Posterior cingulate gyrus (tissue), 11 donors: ENCODE data around the gene IL12RB1.
A peak's percentile ranks its signal among the peaks of the same experiment; 100 is the strongest.
"Not testable (repeated sequence)": the region's sequence is repeated elsewhere in the genome, so short reads cannot be mapped to it uniquely, and the experiment has no call there.

Experiments
- DNase-seq, 10 donors: peaks; one replicate each; pipeline versions ENCODE4 v3.0.0 to v3.0.0-alpha.2; 2020 to 2021; ENCODE audit warnings: mixed read lengths in 3 of 10
- intact Hi-C: fragments of 100-400 bp; cut with DNase I; formaldehyde crosslinking; loops from one replicate; pipeline ENCODE4 v1.15.1; 2023

IL12RB1 gene

DNA sequence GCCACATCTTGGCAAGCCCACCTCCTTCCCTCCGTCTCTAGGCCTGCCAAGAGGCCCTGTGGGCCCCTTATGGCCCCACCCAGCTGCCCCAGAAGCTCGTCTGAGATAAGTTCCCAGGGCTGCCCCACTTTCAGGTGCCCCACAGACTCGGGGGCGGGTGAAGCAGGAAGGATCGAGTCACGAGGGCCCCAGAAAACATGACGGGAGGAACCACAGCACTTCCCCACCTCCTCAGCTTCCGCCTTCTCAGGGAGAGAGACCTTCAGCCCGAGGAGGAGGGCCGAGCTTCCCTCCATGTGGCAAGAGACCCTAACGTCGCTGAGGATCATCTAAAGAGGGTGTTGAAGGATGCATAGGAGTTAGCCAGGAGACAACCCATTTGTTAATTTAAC lies 4.5 kb upstream of the IL12RB1 start:
- intact Hi-C loops, result no loop called here
- DNase-seq, result no peak

- intact Hi-C loops, result no loop called here
- no peak for DNase-seq
Observed at GRCh38 chr19:18090545-18091216, 3.9 kb upstream of the IL12RB1 start.

DNA sequence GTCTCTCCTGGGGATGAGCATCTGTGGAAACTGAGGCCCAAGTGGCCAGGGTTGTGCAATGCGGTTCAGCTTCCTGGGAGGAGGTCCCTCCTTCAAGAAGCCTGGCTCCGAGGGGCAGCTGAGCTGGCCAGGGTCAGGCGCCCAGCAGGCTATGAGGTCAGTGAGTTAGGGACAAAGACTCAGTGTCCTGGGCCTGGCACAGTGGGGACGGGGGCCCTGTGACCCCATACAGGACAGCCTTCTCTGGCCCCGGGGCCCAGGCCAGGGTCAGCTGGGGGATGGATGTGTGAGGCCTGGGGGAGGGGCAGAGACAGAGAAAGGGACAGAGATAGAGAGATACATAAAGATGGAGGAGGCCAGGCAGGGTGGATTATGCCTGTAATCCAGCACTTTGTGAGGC lies 3.0 kb upstream of the IL12RB1 start:
- peak; percentile 73 to 98 (median 85) for DNase-seq
- intact Hi-C loops, result no loop called here

- peak in 6 of 10 donors; percentile 43 to 91 (median 66) for DNase-seq
- intact Hi-C loops, result not testable (repeated sequence)
Observed at GRCh38 chr19:18089096-18089541, 2.4 kb upstream of the IL12RB1 start.

DNA sequence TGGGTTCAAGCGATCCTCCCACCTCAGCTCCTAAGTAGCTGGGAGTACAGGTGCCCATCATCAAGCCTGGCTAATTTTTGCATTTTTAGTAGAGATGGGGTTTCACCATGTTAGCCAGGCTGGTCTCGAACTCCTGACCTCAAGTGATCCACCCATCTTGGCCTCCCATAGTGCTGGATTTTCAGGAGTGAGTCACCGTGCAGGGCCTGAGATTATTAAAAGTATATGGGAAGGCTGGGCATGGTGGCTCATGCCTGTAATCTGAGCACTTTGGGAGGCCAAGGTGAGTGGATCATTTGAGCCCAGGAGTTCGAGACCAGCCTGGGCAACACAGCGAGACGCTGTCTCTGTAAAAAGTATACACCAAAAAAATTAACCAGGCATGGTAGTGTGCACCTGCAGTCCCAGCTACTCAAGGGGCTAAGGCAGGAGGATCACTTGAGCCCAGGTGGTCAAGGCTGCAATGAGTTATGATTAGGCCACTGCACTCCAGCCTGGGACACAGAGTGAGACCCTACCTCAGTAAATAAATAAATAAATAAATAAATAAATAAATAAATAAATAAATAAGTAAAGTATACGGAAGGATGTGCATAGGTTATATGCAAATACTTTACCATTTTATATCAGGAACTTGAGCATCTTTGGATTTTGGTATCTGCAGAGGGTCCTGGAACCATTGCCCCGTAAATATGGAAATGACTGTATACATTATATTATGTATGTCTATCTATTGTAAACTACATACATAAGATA lies 854 bp downstream of the IL12RB1 start:
- no peak for DNase-seq
- intact Hi-C loops, result no loop called here

DNA sequence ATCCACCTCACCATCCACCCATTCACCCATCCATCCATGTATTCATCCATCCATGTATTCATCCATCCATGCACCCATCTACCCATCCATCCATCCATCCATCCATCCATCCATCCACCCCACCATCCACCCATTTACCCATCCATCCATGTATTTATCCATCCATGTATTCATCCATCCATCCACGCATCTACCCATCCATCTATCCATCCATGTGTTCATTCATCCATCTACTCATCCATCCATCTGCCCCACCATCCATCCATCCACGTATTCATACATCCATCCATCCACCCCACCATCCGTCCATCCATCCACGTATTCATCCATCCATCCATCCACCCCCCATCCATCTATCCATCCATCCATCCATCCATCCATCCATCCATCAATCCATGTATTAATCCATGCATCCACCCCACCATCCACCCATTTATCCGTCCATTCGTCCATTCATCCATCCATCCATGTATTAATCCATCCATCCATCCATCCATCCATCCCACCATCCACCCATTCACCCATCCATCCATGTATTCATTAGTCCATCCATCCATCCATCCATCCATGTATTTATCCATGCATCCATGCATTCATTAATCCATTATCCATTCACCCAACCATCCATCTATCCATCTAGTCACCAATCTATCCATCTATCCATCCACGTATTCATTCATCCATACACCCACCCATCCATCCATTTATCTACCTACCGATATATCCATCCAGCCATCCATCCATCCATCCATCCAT lies 2.6 kb downstream of the IL12RB1 start:
- intact Hi-C loops, result no loop called here
- DNase-seq, result no peak

DNA sequence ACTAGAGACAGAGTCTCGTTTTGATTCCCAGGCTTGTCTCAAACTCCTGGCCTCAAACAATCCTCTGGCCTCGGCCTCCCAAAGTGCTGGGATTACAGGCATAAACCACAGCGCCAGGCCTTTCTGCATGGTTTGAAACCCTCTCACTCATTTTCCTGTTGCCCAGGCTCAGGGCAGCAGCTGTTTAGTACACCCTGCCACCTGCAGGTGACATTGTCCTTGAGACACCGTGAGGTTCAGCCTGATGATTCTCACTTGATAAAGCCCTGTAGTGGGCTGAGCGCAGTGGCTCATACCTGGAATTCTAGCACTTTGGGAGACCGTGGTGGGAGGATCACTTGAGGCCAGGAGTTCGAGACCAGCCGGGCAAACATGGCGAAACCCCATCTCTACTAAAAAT lies 12.5 kb downstream of the IL12RB1 start:
- intact Hi-C loops, result no loop called here
- DNase-seq, result peak in 1 of 10 donors; percentile 41

DNA sequence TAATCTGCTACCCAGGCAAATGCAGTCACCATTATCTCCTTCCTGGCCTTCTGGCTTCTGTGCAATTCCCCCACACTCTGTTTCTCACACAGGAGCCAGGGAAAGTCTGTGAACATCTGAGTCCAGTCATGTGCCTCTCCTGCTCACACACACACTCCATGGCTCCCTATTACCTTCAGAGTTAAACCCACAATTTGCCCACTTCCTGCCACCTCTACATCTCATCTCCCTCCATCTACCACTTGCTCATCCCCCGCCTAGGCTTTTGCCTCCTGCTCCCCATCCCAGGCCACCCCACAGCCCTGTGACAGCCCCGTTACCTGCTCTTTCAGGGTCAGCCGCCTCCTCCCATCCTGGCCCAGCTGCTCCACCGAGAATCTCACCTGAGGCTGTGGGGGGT lies 13.5 kb downstream of the IL12RB1 start:
- no peak for DNase-seq
- intact Hi-C loops, result no loop called here

- no peak for DNase-seq
- intact Hi-C loops, result no loop called here
Observed at GRCh38 chr19:18072335-18072734, 14.4 kb downstream of the IL12RB1 start.

- intact Hi-C loops, result no loop called here
- peak in 8 of 10 donors; percentile 38 to 96 (median 72) for DNase-seq
Observed at GRCh38 chr19:18070181-18070580, 16.6 kb downstream of the IL12RB1 start.

DNA sequence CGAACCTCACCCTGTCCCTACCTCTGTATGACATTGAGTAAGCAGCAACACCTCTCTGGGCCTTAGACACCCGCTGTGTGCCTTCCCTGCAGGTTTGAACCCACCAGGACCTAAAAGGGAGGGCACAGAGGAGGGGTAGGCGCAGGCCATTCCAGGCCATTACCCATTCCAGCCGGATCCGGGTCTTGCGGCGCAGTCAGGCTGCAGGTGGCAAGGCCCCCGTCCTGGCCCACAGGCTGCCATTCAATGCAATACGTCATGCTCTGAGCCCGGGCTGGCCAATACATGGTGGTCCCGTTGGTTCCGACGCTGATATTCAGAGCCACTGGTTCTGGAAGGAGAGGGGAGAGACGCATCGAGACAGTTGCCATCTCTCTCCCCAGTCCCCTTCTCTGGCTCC lies 17.4 kb downstream of the IL12RB1 start:
- intact Hi-C loops, result no loop called here
- DNase-seq, result peak in 1 of 10 donors; percentile 62

GRCh38 chr19:18068395-18068794 lies 18.3 kb downstream of the IL12RB1 start:
- intact Hi-C loops, result no loop called here
- no peak for DNase-seq

DNA sequence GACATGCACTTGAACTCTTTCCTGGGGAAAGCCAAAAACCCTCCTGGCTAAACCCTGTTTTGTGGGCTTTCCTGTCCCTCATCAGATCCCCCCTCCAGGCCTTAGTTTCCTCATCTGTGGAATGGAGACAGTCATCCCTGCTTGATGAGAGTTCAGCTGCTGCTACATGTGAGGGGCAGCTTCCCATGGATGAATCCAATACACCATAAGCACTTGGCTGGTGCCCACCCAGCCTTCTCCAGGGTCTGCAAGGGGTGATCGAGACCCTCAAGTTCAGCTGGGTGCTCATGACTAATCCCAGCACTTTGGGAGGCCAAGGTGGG lies 21.6 kb downstream of the IL12RB1 start:
- DNase-seq, result no peak
- intact Hi-C loops, result no loop called here

- DNase-seq, result no peak
- intact Hi-C loops, result no loop called here
Observed at GRCh38 chr19:18063463-18063862, 23.3 kb downstream of the IL12RB1 start.

- peak in 5 of 10 donors; percentile 10 to 86 (median 24) for DNase-seq
- intact Hi-C loops, result no loop called here
Observed at GRCh38 chr19:18062028-18062427, 24.7 kb downstream of the IL12RB1 start.

GRCh38 chr19:18060472-18060871 lies 26.3 kb downstream of the IL12RB1 start:
- intact Hi-C loops, result no loop called here
- DNase-seq, result no peak

DNA sequence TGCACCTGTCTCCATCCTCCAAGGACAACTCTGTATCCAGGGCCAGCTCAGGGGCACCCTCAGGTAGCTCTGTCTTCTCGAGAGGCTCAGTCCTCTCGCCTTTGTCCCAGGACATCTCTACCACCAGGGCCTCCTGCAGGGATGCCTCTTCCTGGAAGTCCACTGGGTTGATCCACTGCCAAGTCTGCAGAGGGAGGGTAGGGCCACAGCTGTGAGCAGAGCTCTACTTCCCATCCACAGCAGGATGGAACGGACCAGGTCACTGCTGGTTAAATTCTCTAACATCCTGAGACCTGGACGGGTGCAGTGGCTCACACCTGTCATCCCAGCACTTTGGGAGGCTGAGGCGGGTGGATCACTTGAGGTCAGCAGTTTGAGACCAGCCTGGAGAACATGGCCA lies 26.8 kb downstream of the IL12RB1 start:
- DNase-seq, result no peak
- intact Hi-C loops, result loop anchor here (5.0 kb wide), 1 partner anchor 123 kb away; no protein-coding TSS in a partner anchor

- DNase-seq, result no peak
- intact Hi-C loops, result loop anchor here (5.0 kb wide), 1 partner anchor 122 kb away; no protein-coding TSS in a partner anchor
Observed at GRCh38 chr19:18059297-18059696, 27.4 kb downstream of the IL12RB1 start.

DNA sequence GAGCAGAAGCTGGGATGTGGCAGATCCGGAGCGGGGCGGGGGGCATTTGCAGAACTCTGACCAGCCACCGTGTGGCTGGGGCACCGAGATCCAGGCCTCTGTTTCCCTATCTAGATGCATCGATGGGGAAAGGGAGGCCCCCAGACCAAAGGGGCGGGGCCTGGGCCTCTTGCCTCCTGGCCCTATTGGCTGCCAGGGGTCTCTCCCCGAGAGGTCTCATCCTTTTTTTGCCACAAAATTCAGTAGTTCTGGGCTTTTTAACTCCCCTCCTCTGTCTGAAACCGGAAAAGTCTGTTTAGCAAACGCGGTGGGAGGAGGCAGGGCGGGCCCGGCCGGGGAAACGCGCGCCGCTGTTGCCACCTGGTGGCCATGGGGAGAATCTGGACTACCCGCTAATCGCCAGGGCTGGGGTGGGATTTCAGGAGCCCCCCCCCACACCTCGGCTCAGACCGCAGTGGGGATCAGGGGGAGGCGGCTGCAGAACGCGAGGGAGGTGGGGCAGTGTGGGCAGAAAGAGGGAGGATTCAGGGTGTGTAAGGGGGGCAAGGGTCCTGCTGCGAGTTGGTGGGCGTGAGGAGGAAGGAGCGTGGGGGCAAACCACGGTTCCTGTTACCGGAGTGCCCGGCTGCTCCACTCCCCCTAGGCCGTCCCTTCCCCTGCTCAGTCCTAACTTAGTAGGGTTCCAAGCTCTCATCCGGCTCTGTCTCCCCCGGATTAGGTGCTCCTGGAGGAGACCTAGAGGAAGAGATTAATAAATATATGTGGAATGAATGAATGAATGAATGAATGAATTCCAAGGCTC lies 28.3 kb downstream of the IL12RB1 start:
- peak; percentile 70 to 98 (median 84) for DNase-seq

GRCh38 chr19:18057557-18057956 lies 29.2 kb downstream of the IL12RB1 start:
- intact Hi-C loops, result loop anchor here (5.0 kb wide), 1 partner anchor 120 kb away; no protein-coding TSS in a partner anchor
- DNase-seq, result peak in 8 of 10 donors; percentile 30 to 94 (median 64)

More for the DNA sequence above, 28.3 kb downstream of the IL12RB1 start:
- intact Hi-C loops, result loop anchor here (1.0 to 5.0 kb wide), 2 partner anchors 51 to 121 kb away; no protein-coding TSS in a partner anchor
